ENCODE results near the gene AQP3.
"Not testable (repeated sequence)": the region's sequence is repeated elsewhere in the genome, so short reads cannot be mapped to it uniquely, and the experiment has no call there.

AQP3 gene

GRCh38 chr9:33446946-33447798 lies at the start of gene AQP3:
Gene AQP3 (minus strand): TSS chr9:33447593. CDS start chr9:33447530, 63 bp downstream.
- DNase-seq (ENCODE audit: low spot score): peak; percentile 44

GRCh38 chr9:33493819-33494218 lies 46.4 kb upstream of the AQP3 start:
- not testable (repeated sequence) for DNase-seq (ENCODE audit: low spot score)

GRCh38 chr9:33489066-33489465 lies 41.7 kb upstream of the AQP3 start:
- no peak for DNase-seq (ENCODE audit: low spot score)

GRCh38 chr9:33485312-33485711 lies 37.9 kb upstream of the AQP3 start:
- not testable (repeated sequence) for DNase-seq (ENCODE audit: low spot score)

GRCh38 chr9:33480976-33481375 lies 33.6 kb upstream of the AQP3 start:
- no peak for DNase-seq (ENCODE audit: low spot score)

- no peak for DNase-seq (ENCODE audit: low spot score)
These were observed 32.7 kb upstream of the AQP3 start for GRCh38 chr9:33480106-33480505.

- no peak for DNase-seq (ENCODE audit: low spot score)
These were observed 29.1 kb upstream of the AQP3 start for GRCh38 chr9:33476503-33476902.

GRCh38 chr9:33475357-33475756 lies 28.0 kb upstream of the AQP3 start:
- DNase-seq (ENCODE audit: low spot score): no peak

GRCh38 chr9:33473643-33474352 lies 26.4 kb upstream of the AQP3 start, which contains the start of gene NOL6:
Gene NOL6 (minus strand): TSS chr9:33473924. CDS start chr9:33473842, 82 bp downstream.
- DNase-seq (ENCODE audit: low spot score): peak; percentile 98

GRCh38 chr9:33472881-33473615 lies 25.7 kb upstream of the AQP3 start:
- no peak for DNase-seq (ENCODE audit: low spot score)

- DNase-seq (ENCODE audit: low spot score): no peak
These were observed 24.9 kb upstream of the AQP3 start for GRCh38 chr9:33472171-33472880.

GRCh38 chr9:33471361-33471760 lies 24.0 kb upstream of the AQP3 start:
- no peak for DNase-seq (ENCODE audit: low spot score)

- no peak for DNase-seq (ENCODE audit: low spot score)
These were observed 22.5 kb upstream of the AQP3 start for GRCh38 chr9:33469891-33470290.

- no peak for DNase-seq (ENCODE audit: low spot score)
These were observed 21.6 kb upstream of the AQP3 start for GRCh38 chr9:33468797-33469621.

- DNase-seq (ENCODE audit: low spot score): no peak
These were observed 20.9 kb upstream of the AQP3 start for GRCh38 chr9:33468215-33468730.

GRCh38 chr9:33467526-33467925 lies 20.1 kb upstream of the AQP3 start:
- no peak for DNase-seq (ENCODE audit: low spot score)

GRCh38 chr9:33466565-33467495 lies 19.4 kb upstream of the AQP3 start:
- DNase-seq (ENCODE audit: low spot score): peak; percentile 50

GRCh38 chr9:33465596-33466564 lies 18.5 kb upstream of the AQP3 start:
- DNase-seq (ENCODE audit: low spot score): no peak

Data from LoVo (cell line).